ENCODE measurements around the gene RUNX2. TPM values are rescaled to one million over a fixed set of nuclear protein-coding genes. Genes with fewer than 3 reads are reported as not detected.

The RUNX2 gene
- total and polyA plus RNA-seq, 9 of the 15 experiments (the other 6 are each of a cell fraction or from before 2014, with no cell fraction given) = 0.29 to 1.00 (median 0.43) TPM

DNA sequence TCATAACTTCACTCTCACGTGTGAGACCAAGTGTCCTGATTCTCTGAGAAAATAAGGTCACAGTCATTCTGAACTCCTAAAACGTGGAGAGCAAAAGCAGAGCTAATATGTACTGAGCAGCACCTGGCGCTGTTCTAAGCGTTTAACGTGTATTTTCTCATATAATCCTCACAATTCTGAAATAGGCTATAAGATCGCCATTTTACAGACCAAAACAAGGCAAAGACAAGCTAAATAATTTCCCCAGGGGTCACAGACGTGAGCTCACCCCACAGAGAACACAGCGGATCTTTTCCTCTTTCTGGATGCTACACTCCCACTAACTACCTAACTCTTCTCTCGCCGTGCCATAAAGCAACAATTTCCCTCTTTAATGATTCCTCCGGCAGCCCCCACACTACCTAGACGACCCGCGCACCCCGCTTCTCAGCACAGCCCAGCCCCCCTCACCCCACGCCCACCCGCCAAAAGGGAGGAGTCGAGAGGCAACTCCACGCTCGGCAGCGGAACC, 49.0 kb downstream of the RUNX2 start (continued):
- no peak for TF ChIP-seq STAT6 (CRISPR knock-in tag; IDR thresholded peaks at IDR 0.05)
- peak; percentile 56; the same call in 1 of the 2 replicates for TF ChIP-seq SMARCE1 (IDR thresholded peaks at IDR 0.05)
- TF ChIP-seq TGIF2 (CRISPR knock-in tag; IDR thresholded peaks at IDR 0.05) = no peak
- TF ChIP-seq, protein P1, sequence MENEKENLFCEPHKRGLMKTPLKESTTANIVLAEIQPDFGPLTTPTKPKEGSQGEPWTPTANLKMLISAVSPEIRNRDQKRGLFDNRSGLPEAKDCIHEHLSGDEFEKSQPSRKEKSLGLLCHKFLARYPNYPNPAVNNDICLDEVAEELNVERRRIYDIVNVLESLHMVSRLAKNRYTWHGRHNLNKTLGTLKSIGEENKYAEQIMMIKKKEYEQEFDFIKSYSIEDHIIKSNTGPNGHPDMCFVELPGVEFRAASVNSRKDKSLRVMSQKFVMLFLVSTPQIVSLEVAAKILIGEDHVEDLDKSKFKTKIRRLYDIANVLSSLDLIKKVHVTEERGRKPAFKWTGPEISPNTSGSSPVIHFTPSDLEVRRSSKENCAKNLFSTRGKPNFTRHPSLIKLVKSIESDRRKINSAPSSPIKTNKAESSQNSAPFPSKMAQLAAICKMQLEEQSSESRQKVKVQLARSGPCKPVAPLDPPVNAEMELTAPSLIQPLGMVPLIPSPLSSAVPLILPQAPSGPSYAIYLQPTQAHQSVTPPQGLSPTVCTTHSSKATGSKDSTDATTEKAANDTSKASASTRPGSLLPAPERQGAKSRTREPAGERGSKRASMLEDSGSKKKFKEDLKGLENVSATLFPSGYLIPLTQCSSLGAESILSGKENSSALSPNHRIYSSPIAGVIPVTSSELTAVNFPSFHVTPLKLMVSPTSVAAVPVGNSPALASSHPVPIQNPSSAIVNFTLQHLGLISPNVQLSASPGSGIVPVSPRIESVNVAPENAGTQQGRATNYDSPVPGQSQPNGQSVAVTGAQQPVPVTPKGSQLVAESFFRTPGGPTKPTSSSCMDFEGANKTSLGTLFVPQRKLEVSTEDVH (IDR thresholded peaks at IDR 0.05; ENCODE audit: low read depth, partially characterized antibody) = no peak
- TF ChIP-seq HIVEP1 (CRISPR knock-in tag; IDR thresholded peaks at IDR 0.05) = no peak
- TF ChIP-seq, protein P2, sequence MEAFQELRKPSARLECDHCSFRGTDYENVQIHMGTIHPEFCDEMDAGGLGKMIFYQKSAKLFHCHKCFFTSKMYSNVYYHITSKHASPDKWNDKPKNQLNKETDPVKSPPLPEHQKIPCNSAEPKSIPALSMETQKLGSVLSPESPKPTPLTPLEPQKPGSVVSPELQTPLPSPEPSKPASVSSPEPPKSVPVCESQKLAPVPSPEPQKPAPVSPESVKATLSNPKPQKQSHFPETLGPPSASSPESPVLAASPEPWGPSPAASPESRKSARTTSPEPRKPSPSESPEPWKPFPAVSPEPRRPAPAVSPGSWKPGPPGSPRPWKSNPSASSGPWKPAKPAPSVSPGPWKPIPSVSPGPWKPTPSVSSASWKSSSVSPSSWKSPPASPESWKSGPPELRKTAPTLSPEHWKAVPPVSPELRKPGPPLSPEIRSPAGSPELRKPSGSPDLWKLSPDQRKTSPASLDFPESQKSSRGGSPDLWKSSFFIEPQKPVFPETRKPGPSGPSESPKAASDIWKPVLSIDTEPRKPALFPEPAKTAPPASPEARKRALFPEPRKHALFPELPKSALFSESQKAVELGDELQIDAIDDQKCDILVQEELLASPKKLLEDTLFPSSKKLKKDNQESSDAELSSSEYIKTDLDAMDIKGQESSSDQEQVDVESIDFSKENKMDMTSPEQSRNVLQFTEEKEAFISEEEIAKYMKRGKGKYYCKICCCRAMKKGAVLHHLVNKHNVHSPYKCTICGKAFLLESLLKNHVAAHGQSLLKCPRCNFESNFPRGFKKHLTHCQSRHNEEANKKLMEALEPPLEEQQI (IDR thresholded peaks at IDR 0.05) = no peak
- no peak for TF ChIP-seq ZNF75A (CRISPR knock-in tag; IDR thresholded peaks at IDR 0.05)
- TF ChIP-seq ZNF639 (CRISPR knock-in tag; conservative IDR thresholded peaks at IDR 0.05 in 1 of 2, IDR thresholded peaks at IDR 0.05 in 1 of 2) = no peak
- 0 out of 2 replicates have a peak, but pooled peaks have one; percentile 32 for TF ChIP-seq ARID1B (IDR thresholded peaks at IDR 0.05)
- no peak for TF ChIP-seq ETS2 (tag; IDR thresholded peaks at IDR 0.05; ENCODE audit: borderline replicate concordance, poor library complexity, severe bottlenecking)
- no peak for TF ChIP-seq PHTF2 (CRISPR knock-in tag; IDR thresholded peaks at IDR 0.05)
- TF ChIP-seq NR1H2 (CRISPR knock-in tag; IDR thresholded peaks at IDR 0.05) = no peak
- no peak for TF ChIP-seq ESRRA (IDR thresholded peaks at IDR 0.05; ENCODE audit: borderline replicate concordance, low read depth)
- no peak for TF ChIP-seq ARHGAP35 (IDR thresholded peaks at IDR 0.05; ENCODE audit: partially characterized antibody)
- peak; percentile 44; the same call in 1 of the 2 replicates for TF ChIP-seq HMGXB4 (CRISPR knock-in tag; IDR thresholded peaks at IDR 0.05)
- TF ChIP-seq POLR3A (IDR thresholded peaks at IDR 0.05; ENCODE audit: borderline replicate concordance, extremely low read depth, insufficient read depth, insufficient read length) = no peak

Measured in K562 (cell line).